Measurements from ENCODE around the gene AMBRA1.

DNA sequence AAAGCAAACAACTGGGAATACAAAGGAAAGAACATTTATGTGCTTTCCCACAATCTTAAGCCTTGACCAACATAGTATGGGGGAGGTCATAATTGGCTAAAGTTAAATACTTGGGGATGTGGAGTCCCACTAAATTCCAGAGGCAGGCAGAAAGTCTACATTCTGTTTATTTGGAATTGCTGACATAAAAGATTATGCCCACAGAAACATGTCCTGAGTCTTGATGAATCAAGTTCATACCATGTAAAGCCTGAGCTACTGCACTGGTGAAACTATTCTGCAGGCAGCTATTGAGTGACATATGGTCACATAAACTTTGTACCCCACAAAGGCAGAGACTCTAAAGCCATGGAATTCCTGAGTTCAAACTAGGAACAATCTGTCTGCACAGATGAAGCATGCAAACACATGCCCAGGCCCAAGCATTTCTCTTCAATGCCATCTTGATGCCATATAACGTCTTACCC lies 132.3 kb downstream of the AMBRA1 start:
- TF ChIP-seq, protein P1, sequence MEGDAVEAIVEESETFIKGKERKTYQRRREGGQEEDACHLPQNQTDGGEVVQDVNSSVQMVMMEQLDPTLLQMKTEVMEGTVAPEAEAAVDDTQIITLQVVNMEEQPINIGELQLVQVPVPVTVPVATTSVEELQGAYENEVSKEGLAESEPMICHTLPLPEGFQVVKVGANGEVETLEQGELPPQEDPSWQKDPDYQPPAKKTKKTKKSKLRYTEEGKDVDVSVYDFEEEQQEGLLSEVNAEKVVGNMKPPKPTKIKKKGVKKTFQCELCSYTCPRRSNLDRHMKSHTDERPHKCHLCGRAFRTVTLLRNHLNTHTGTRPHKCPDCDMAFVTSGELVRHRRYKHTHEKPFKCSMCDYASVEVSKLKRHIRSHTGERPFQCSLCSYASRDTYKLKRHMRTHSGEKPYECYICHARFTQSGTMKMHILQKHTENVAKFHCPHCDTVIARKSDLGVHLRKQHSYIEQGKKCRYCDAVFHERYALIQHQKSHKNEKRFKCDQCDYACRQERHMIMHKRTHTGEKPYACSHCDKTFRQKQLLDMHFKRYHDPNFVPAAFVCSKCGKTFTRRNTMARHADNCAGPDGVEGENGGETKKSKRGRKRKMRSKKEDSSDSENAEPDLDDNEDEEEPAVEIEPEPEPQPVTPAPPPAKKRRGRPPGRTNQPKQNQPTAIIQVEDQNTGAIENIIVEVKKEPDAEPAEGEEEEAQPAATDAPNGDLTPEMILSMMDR (conservative IDR thresholded peaks at IDR 0.05 in 1 of 2, IDR thresholded peaks at IDR 0.05 in 1 of 2; ENCODE audit: extremely low read depth in 1 of 2, insufficient read depth in 1 of 2, low read depth in 1 of 2, low read length in 2 of 2), result no peak
- TF ChIP-seq EZH2 (IDR thresholded peaks at IDR 0.05; ENCODE audit: borderline replicate concordance, low read length), result no peak
